ENCODE data around the gene GDE1. TPM values are rescaled to one million over a fixed set of nuclear protein-coding genes. Genes with fewer than 3 reads are reported as not detected.

The GDE1 gene
- total and polyA plus RNA-seq, 12 donors: 20.1 to 91.8 (median 64.1) TPM

GRCh38 chr16:19499006-19499405 is 22.9 kb downstream of the GDE1 start:
- WGBS, 4 donors: 77 to 82% (median 80%) methylated on average over 5 of the region's 5 CpGs
- no peak overlapping the region for H3K27ac ChIP-seq
- peaks cover 0 to 25% of the 10 kb centered on the region in 2 donors for H3K36me3 ChIP-seq (replicated peaks in 1 of 2)
- no peak for DNase-seq
- H3K4me3 ChIP-seq: no peak overlapping the region
- intact Hi-C loops (cut with DNase I): no loop called here
- no peaks in the 10 kb centered on the region for H3K4me1 ChIP-seq (replicated peaks in 1 of 2)
- no peaks in the 10 kb centered on the region for H3K9me3 ChIP-seq (replicated peaks in 1 of 3)
- H3K27me3 ChIP-seq: no peaks in the 10 kb centered on the region
- TF ChIP-seq CTCF (IDR thresholded peaks at IDR 0.05): no peak
- TF ChIP-seq POLR2A (IDR thresholded peaks at IDR 0.05): no peak

- Histone ChIP-seq H3K36me3 (replicated peaks in 1 of 2) (peaks cover 0 to 10% of the 10 kb centered on the region in 2 donors), H3K9me3 (replicated peaks in 1 of 3) (no peaks in the 10 kb centered on the region), H3K4me3 (no peak overlapping the region), H3K27ac (no peak overlapping the region), H3K4me1 (replicated peaks in 1 of 2) (no peaks in the 10 kb centered on the region), H3K27me3 (no peaks in the 10 kb centered on the region)
- 61 to 77% (median 72%) methylated on average over 5 of the region's 5 CpGs for WGBS, 4 donors
- TF ChIP-seq CTCF (IDR thresholded peaks at IDR 0.05) (no peak), POLR2A (IDR thresholded peaks at IDR 0.05) (no peak)
- intact Hi-C loops (cut with DNase I): no loop called here
- DNase-seq: no peak
Measured at GRCh38 chr16:19497176-19497575, 24.7 kb downstream of the GDE1 start.

- WGBS, 4 donors: 74 to 88% (median 78%) methylated on average over 1 of the region's 1 CpG
- intact Hi-C loops (cut with DNase I): no loop called here
Measured at GRCh38 chr16:19490619-19491018, 31.3 kb downstream of the GDE1 start.

GRCh38 chr16:19488213-19488640 is 33.7 kb downstream of the GDE1 start:
- TF ChIP-seq POLR2A (IDR thresholded peaks at IDR 0.05) (no peak), CTCF (IDR thresholded peaks at IDR 0.05) (no peak)
- Histone ChIP-seq H3K36me3 (replicated peaks in 1 of 2) (no peaks in the 10 kb centered on the region), H3K27me3 (no peaks in the 10 kb centered on the region), H3K4me3 (no peak overlapping the region), H3K9me3 (replicated peaks in 1 of 3) (no peaks in the 10 kb centered on the region), H3K4me1 (replicated peaks in 1 of 2) (no peaks in the 10 kb centered on the region), H3K27ac (no peak overlapping the region)
- DNase-seq: no peak
- intact Hi-C loops (cut with DNase I): no loop called here
- 53 to 81% (median 62%) methylated on average over 4 of the region's 4 CpGs for WGBS, 4 donors

More at GRCh38 chr16:19490619-19491018, 31.3 kb downstream of the GDE1 start:
- Histone ChIP-seq H3K27ac (no peak overlapping the region), H3K36me3 (replicated peaks in 1 of 2) (no peaks in the 10 kb centered on the region), H3K27me3 (no peaks in the 10 kb centered on the region), H3K9me3 (replicated peaks in 1 of 3) (no peaks in the 10 kb centered on the region), H3K4me1 (replicated peaks in 1 of 2) (no peaks in the 10 kb centered on the region), H3K4me3 (no peak overlapping the region)
- no peak for DNase-seq
- no peak for TF ChIP-seq POLR2A (IDR thresholded peaks at IDR 0.05)

- H3K9me3 ChIP-seq (replicated peaks in 1 of 3): no peaks in the 10 kb centered on the region
- no peak for TF ChIP-seq POLR2A (IDR thresholded peaks at IDR 0.05)
- no peak for TF ChIP-seq CTCF (IDR thresholded peaks at IDR 0.05)
- no peak for DNase-seq
- no peaks in the 10 kb centered on the region for H3K36me3 ChIP-seq (replicated peaks in 1 of 2)
- H3K4me3 ChIP-seq: no peak overlapping the region
- H3K4me1 ChIP-seq (replicated peaks in 1 of 2): no peaks in the 10 kb centered on the region
- no peaks in the 10 kb centered on the region for H3K27me3 ChIP-seq
- H3K27ac ChIP-seq: no peak overlapping the region
- 80 to 89% (median 83%) methylated on average over 10 of the region's 10 CpGs for WGBS, 4 donors
- intact Hi-C loops (cut with DNase I): no loop called here
Measured at GRCh38 chr16:19486750-19487325, 35.1 kb downstream of the GDE1 start.
